A549 (cell line): ENCODE measurements around the gene JPT1.

Experiments
- JUNB ChIP-seq: fragments of >200 bp; sonication (Bioruptor Twin); formaldehyde crosslinking; IDR thresholded peaks from 2 replicates; pipeline ENCODE4 v1.6.1; 2016
- KDM5A ChIP-seq: fragments of 200-600 bp; sonication (generic); IDR thresholded peaks from 2 replicates; pipeline ENCODE4 v1.6.1; 2016; ENCODE audit warnings: antibody characterized with exemption, mild to moderate bottlenecking
- PHF8 ChIP-seq: fragments of 200-600 bp; sonication (generic); IDR thresholded peaks from 2 replicates; pipeline ENCODE4 v1.6.1; 2016; ENCODE audit warnings: low read depth, mild to moderate bottlenecking, antibody characterized with exemption, moderate library complexity, borderline replicate concordance
- POLR2A ChIP-seq: IDR thresholded peaks from 2 replicates; pipeline ENCODE4 v1.6.1; 2012; ENCODE audit warnings: mild to moderate bottlenecking, low read length
- POLR2AphosphoS2 ChIP-seq: conservative IDR thresholded peaks from 2 replicates; pipeline ENCODE4 v1.6.1; 2012; ENCODE audit warnings: low read length, improper control_type of control experiment, inconsistent platforms
- RARB ChIP-seq: fragments of 250-450 bp; sonication (Bioruptor Pico); IDR thresholded peaks from 2 replicates; pipeline ENCODE4 v1.8.0; 2021; ENCODE audit warnings: mild to moderate bottlenecking, moderate library complexity
- RCOR1 ChIP-seq: fragments of 150-350 bp; IDR thresholded peaks from 2 replicates; pipeline ENCODE4 v1.6.1; 2014; ENCODE audit warnings: antibody characterized with exemption, low read length, low read depth
- SREBF2 ChIP-seq: fragments of 450-650 bp; IDR thresholded peaks from 2 replicates; pipeline ENCODE4 v1.6.1; 2014; ENCODE audit warnings: mild to moderate bottlenecking, moderate library complexity
- TP53 ChIP-seq: fragments of 250-450 bp; sonication (Bioruptor Pico); IDR thresholded peaks from 2 replicates; pipeline ENCODE4 v1.5.0; 2021; ENCODE audit warnings: mild to moderate bottlenecking, moderate library complexity
- TF ChIP-seq, protein P1 (sequence below): fragments of >200 bp; sonication (Bioruptor Twin); formaldehyde crosslinking; IDR thresholded peaks from 3 replicates; pipeline ENCODE4 v1.5.1; 2016

DNA sequence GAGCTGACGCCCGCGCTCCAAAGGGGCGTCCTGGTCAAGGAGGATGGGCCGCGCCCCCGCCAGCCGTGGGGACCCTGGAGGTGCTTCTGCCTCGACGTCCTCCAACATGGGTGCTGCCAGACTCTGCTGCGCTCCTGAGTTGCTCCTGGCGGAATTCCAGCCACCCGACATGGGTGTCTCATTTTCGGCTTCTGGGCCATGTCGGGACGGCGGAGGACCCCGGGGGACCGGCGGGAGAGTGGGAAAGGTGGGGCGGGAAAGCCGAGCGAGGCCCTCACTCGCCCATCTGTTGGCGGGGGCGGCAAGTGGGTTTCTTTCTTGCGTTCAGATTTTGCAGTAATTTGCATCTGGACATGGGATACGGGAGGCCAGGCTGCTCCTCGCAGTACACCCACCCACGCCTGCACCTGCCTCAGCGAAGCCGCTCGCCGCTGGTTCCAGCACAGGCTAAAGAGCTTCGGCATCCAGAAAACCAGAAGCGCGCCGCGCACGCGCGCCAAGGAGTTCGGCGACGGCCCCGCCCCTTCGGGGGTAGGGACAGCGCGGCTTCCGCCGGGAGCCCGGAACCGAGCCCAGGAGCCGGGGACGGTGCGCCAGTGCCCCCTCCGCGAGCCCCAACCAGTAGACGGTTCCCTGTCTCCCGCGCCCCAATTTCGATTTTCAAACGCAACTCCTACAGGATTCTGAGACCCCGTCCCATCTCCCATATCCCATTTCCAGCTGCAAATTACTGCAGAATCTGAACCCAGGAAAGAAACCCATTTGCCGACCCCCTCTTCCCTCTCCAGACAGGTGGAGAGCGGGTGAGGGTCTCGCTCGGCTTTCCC lies 44.7 kb downstream of the JPT1 start, which contains the start of gene ARMC7:
- TF ChIP-seq, protein P1, sequence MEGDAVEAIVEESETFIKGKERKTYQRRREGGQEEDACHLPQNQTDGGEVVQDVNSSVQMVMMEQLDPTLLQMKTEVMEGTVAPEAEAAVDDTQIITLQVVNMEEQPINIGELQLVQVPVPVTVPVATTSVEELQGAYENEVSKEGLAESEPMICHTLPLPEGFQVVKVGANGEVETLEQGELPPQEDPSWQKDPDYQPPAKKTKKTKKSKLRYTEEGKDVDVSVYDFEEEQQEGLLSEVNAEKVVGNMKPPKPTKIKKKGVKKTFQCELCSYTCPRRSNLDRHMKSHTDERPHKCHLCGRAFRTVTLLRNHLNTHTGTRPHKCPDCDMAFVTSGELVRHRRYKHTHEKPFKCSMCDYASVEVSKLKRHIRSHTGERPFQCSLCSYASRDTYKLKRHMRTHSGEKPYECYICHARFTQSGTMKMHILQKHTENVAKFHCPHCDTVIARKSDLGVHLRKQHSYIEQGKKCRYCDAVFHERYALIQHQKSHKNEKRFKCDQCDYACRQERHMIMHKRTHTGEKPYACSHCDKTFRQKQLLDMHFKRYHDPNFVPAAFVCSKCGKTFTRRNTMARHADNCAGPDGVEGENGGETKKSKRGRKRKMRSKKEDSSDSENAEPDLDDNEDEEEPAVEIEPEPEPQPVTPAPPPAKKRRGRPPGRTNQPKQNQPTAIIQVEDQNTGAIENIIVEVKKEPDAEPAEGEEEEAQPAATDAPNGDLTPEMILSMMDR, result peak; percentile 18; the same call in 1 of the 3 replicates
- TF ChIP-seq TP53 (CRISPR knock-in tag) (0 out of 2 replicates have a peak, but pooled peaks have one; percentile 73), PHF8 (no peak; the same call in 1 of the 2 replicates), POLR2A (peak; percentile 83), RARB (no peak), RCOR1 (no peak), SREBF2 (no peak), KDM5A (no peak), JUNB (no peak), POLR2AphosphoS2 (peak; percentile 78)
